Stimulated activated naive CD8-positive, alpha-beta T cell treated with anti-CD3 and anti-CD28 coated beads, Interleukin-15, Interleukin-2, amounts not matched to agents 100 ng/mL and 50 ng/mL, for 24 hours (primary cell): ENCODE measurements around the gene HSPA1L.
"Not testable (repeated sequence)": the region's sequence is repeated elsewhere in the genome, so short reads cannot be mapped to it uniquely, and the experiment has no call there.

Experiments used
- H3K27ac Mint-ChIP-seq: one replicate; pipeline ENCODE4 v1.8.0; 2021; ENCODE audit warnings: mild to moderate bottlenecking, mixed read lengths
- H3K27me3 Mint-ChIP-seq: one replicate; pipeline ENCODE4 v1.8.0; 2021; ENCODE audit warnings: mixed read lengths
- H3K36me3 Mint-ChIP-seq: one replicate; pipeline ENCODE4 v1.8.0; 2021; ENCODE audit warnings: low read depth, mixed read lengths
- H3K4me1 Mint-ChIP-seq: one replicate; pipeline ENCODE4 v1.8.0; 2021; ENCODE audit warnings: low read depth, mixed read lengths
- H3K4me3 Mint-ChIP-seq: one replicate; pipeline ENCODE4 v1.8.0; 2021; ENCODE audit warnings: mild to moderate bottlenecking, mixed read lengths
- H3K9me3 Mint-ChIP-seq: one replicate; pipeline ENCODE4 v1.8.0; 2021; ENCODE audit warnings: mixed read lengths

The HSPA1L gene

DNA sequence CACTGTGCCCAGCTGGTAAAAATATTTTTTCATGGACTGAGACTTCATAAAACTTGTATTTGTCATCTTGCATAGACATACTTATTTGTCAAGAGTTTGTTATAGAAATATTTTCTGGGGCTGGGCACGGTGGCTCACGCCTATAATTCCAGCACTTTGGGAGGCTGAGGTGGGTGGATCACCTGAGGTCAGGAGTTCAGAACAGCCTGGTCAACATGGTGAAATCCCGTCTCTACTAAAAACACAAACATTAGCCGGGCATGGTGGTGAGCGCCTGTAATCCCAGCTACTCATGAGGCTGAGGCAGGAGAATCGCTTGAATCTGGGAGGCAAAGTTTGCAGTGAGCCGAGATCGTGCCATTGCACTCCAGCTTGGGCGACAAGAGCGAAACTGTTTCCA lies 6.5 kb downstream of the HSPA1L start:
- not testable (repeated sequence) for H3K4me3 Mint-ChIP-seq, H3K9me3 Mint-ChIP-seq, H3K27me3 Mint-ChIP-seq, H3K27ac Mint-ChIP-seq
- H3K36me3 Mint-ChIP-seq: peaks cover 11% of the 10 kb centered on the region
- peaks cover 39% of the 10 kb centered on the region for H3K4me1 Mint-ChIP-seq

DNA sequence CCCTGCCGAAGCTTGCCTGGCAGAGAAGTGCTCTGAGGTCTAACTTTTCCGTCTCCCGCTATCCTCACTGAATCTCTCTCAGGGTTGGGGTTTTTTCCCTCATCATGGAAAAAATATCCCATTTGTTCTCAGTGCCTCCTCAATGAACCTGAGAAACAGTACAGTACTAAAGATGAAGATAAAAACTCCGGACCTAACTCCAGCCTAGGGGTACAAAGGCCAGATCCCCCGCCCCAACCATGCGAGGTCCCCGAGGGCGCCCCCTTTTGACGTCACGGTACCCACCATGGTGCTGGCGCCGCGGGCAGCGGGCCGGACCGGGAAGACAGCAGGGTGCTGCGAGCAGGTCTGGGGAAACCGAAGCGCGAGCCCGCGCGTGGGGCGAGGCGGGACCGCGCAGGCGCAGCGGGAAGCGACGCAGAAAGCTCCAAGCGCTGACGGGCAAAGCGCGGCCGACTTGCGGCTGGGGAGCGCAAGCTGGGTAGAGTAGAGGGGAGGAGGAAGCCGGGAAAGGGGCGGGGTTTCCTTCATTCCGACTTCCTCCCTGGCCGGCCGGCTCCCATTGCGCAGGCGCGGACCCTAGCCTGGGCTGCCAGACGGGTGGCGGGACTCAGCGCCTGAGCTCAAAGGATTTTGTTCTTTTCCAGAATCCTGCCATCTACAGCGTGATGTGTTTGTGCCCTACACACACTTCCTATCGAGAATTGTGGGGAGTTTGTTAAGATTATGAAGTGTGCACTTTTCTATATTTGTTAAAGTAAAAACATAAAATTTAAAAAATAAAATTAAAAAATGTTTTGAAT lies 8.4 kb downstream of the HSPA1L start, which contains the start of gene LSM2:
Gene LSM2 (minus strand): TSS at position 497 of the 803 bp plus-strand sequence. CDS start 209 bp downstream, at position 288.
- Mint-ChIP-seq H3K27me3 (no peaks in the 10 kb centered on the region), H3K27ac (peak within 1 kb of the TSS; percentile 97), H3K36me3 (peaks cover 19% of the 10 kb centered on the region)

DNA sequence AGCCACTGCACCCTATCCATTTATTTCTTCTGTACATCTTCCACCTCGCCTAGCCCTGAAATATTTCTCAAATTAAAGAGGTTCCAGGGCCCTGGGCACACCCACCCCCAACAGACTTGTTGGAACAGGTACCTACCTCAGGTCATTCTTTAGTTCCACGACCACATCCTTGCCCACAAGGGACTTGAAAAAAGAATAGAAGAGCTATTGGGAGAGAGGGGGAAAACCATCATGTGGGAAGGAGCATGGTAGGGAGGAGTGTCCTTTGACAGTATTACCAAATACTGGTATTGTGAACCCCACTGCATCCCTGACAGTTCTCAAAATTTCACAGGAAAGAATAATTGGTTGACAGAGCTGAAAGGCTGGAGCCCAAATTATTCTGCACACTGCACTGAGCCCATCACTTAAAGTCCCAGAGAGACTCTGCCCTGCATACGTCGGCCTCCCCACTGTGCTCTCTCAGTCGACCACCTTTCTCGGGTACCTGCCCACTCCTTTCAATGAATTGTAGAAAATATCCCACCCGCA lies 9.1 kb downstream of the HSPA1L start:
- peak overlapping the region; percentile 97 for H3K27ac Mint-ChIP-seq
- peak overlapping the region; percentile 99 for H3K4me3 Mint-ChIP-seq
- peaks cover 32% of the 10 kb centered on the region for H3K4me1 Mint-ChIP-seq
- H3K9me3 Mint-ChIP-seq: no peaks in the 10 kb centered on the region
- H3K36me3 Mint-ChIP-seq: peaks cover 26% of the 10 kb centered on the region
- no peaks in the 10 kb centered on the region for H3K27me3 Mint-ChIP-seq

More for the DNA sequence above, 8.4 kb downstream of the HSPA1L start, which contains the start of gene LSM2:
- Mint-ChIP-seq H3K4me1 (peaks cover 29% of the 10 kb centered on the region), H3K4me3 (peak within 1 kb of the TSS; percentile 99), H3K9me3 (no peaks in the 10 kb centered on the region)

DNA sequence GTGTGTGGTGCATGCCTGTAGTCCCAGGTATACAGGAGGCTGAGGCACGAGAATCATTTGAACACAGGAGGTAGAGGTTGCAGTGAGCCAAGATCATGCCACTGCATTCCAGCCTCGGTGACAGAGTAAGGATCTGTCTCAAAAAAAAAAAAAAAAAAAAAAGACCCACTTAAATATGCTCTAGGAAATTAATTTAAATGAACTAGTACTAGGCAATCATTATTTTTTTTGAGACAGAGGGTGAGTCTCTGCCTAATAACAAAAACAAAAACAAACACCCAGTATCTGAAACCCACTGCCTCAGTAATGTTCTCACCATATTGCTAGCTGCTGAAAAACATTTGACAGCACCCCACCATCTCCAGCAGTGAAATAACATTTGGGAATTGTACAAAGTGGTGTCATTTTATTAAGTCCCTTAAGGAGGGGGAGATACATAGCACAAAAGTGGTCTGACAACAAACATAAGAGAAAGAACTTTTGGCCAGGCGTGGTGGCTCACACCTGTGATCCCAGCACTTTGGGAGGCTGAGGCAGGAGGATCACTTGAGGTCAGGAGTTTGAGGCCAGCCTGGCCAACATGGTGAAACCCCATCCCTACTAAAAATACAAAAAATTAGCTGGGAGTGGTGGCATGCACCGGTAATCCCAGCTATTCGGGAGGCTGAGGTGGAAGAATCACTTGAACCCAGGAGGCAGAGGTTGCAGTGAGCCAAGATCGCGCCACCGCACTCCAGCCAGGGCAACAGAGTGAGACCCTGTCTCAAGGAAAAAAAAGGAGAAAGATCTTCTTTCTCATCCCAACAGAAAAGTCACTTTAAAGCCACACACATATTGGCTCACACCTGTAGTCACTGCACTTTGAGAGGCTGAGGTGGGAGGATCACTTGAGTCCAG lies 13.8 kb downstream of the HSPA1L start:
- H3K27ac Mint-ChIP-seq, H3K27me3 Mint-ChIP-seq, H3K9me3 Mint-ChIP-seq, H3K4me3 Mint-ChIP-seq: not testable (repeated sequence)
- H3K4me1 Mint-ChIP-seq: peaks cover 46% of the 10 kb centered on the region
- H3K36me3 Mint-ChIP-seq: peaks cover 24% of the 10 kb centered on the region

DNA sequence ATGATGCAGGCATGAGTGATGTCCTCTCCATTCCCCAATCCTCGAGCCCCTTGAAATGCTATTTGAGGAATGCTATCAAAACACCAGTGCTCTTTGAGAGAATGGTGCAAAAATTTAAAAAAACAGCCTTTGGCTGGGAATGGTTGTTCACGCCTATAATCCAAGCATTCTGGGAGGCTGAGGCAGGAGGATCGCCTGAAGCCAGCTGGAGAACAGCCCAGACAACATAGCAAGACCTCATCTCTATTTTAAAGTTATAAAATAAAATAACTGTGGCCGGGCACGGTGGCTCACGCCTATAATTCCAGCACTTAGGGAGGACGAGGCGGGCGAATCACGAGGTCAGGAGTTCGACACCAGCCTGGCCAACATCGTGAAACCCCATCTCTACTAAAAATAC lies 15.3 kb downstream of the HSPA1L start:
- Mint-ChIP-seq H3K27ac (no peak overlapping the region), H3K4me3 (no peak overlapping the region), H3K27me3 (no peaks in the 10 kb centered on the region), H3K4me1 (peaks cover 48% of the 10 kb centered on the region), H3K9me3 (no peaks in the 10 kb centered on the region), H3K36me3 (peaks cover 22% of the 10 kb centered on the region)

DNA sequence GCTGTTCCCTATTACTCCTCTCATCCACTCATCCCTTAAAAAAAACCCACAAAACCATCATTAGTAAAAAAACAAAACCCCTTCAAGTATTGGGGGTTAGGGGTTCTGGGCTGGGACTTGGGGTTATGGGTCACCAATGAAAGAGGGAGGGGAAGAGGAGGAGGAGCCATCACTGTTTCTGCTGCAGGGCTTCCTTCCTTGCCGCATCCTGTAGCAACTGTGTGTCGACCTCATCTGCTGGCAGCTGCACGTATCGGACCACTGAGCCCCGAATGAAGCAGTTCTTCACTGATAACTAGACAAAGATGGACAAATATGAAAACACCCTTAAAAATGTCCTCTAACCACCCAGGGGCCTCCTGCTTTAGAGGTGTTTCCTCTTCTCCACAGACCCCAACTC lies 17.5 kb downstream of the HSPA1L start:
- Mint-ChIP-seq H3K36me3 (peaks cover 24% of the 10 kb centered on the region), H3K9me3 (no peaks in the 10 kb centered on the region), H3K4me1 (peaks cover 52% of the 10 kb centered on the region), H3K27ac (peak overlapping the region; percentile 74), H3K4me3 (peak overlapping the region; percentile 19), H3K27me3 (no peaks in the 10 kb centered on the region)

DNA sequence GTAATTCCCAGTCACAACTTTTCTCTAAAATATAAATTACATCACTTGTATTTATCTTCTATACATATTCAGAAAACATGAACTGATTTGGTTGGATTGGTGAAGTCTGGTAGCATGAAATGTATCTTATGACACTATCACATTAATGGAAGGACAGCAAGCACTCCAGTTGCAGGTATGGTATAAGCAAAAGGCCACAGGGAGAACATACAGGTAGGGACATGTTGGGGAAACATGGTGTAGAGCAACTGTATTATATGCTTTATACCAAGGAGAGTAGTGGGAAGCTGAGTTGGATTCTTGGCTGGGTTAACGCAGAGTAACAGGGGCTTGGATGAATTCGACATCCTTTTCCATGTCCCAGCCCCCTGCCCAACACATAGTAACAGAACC lies 18.1 kb downstream of the HSPA1L start:
- peaks cover 30% of the 10 kb centered on the region for H3K36me3 Mint-ChIP-seq
- peak overlapping the region; percentile 24 for H3K27ac Mint-ChIP-seq
- H3K4me1 Mint-ChIP-seq: peaks cover 56% of the 10 kb centered on the region
- H3K4me3 Mint-ChIP-seq: peak overlapping the region; percentile 25
- no peaks in the 10 kb centered on the region for H3K9me3 Mint-ChIP-seq
- H3K27me3 Mint-ChIP-seq: no peaks in the 10 kb centered on the region

DNA sequence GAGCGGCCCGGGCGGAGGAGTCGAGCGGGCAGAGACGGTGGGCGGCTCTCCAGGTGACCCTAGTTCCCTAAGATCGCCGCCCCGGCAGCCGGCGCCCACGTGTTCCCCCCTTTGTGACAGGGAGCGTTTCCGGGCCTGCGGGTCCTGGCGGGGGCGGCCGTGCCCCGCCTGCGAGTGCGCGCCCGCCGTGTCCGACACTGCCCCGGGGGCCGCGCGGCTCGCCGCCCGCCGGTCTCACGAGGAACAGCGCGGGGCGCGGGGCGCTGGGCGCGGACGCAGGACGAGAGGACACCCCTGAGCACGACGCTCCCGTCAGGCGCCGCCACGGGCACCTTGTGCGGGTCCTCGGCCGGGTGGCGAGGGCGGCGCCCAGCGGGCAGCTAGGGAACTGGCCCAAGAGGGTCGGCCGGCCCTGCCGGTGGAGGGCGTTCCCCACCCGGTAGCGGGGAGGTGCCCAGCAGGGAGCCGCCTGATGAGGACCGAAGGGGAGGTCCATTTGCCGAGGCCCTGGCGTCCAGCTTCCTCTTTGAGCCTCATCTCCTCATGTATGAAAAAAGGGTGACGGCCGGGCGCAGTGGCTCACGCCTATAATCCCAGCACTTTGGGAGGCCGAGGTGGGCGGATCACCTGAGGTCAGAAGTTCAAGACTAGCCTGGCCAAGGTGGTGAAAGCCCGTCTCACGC lies 19.3 kb downstream of the HSPA1L start, which contains the start of gene VARS1:
Gene VARS1 (minus strand): TSS at position 137 of the 683 bp plus-strand sequence. CDS start 535 bp downstream, outside the sequence.
- Mint-ChIP-seq H3K27me3 (no peaks in the 10 kb centered on the region), H3K27ac (peak within 1 kb of the TSS; percentile 98), H3K4me3 (peak within 1 kb of the TSS; percentile 87), H3K9me3 (no peaks in the 10 kb centered on the region), H3K4me1 (peaks cover 57% of the 10 kb centered on the region), H3K36me3 (peaks cover 32% of the 10 kb centered on the region)

DNA sequence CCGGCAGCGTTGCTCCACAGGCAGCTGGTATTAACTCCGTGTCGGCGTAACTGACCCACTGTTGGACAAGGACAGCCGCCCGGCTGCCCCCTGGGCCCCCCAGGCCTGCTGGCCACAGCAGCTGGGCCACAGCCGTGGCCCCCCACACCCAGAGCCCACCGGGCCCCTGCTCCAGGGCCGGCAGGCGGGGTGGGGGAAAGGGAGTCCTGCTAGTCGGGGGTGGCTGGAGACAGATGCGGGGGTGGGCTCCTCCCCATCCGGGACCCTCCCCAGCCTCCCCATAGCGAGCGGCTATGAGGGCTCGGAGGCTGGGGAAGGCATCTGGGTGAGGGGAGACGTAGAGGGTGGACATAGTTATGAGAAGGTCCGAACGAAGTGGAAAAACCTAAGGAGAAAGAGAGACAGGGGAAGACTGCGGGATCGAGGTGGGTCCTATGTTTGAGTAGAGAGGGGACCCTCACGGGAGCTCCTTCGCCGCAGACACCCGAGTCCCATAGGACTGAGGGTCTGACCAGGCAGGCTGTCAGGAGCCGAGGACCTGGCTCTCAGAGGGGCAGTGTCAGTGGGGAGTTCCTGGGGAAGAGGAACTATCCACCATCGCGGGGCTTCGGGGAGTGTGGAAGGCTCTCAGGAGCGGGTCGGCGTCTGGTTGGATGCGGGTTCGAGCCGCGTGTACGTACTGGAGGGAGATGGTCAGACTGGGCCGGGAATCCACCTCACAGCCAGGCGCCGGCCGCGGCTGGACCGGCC lies 20.0 kb downstream of the HSPA1L start:
- H3K27me3 Mint-ChIP-seq: no peaks in the 10 kb centered on the region
- H3K4me1 Mint-ChIP-seq: peaks cover 61% of the 10 kb centered on the region
- H3K9me3 Mint-ChIP-seq: no peaks in the 10 kb centered on the region
- peak overlapping the region; percentile 87 for H3K4me3 Mint-ChIP-seq
- H3K36me3 Mint-ChIP-seq: peaks cover 38% of the 10 kb centered on the region
- H3K27ac Mint-ChIP-seq: peak overlapping the region; percentile 98

DNA sequence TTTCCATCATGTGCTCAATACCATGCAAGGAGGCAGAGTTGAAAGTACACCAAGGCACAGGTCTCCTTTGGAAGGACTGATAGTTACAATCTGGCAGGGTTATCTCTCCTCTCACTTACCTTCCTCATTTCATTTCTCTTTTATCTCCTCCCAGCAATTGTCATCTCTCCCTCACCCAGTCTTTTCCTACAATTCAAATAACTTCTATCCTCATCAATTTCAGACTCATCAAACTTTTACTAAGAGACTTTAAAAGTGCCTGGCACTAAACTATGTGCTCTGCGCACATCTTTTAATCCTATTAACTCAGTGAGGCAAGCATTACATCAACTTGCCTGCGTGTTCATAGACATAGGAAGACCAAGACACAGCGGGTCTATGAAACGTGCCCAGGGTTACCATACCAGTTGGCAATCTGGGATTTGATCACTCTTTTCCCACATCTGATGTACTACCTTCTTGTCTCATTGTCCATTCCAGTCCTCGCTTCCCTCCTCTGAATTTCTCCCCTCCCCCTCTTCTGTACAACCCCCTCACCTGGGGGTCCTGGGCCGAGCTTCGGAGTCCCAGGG lies 20.7 kb downstream of the HSPA1L start:
- Mint-ChIP-seq H3K27ac (peak overlapping the region; percentile 82), H3K4me3 (peak overlapping the region; percentile 87), H3K4me1 (peaks cover 64% of the 10 kb centered on the region), H3K27me3 (no peaks in the 10 kb centered on the region), H3K36me3 (peaks cover 43% of the 10 kb centered on the region), H3K9me3 (no peaks in the 10 kb centered on the region)

DNA sequence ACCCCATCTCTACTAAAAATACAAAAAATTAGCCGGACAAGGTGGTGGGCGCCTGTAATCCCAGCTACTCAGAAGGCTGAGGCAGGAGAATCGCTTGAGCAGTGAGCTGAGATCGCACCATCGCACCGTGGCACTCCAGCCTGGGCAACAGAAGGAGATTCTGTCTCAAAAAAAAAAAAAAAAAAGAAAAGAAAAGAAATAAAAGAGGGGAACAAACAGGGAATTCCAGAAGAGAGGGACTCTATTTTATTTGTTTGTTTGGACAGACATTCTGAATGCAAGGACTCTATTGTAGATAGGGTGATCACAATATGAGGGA lies 21.2 kb downstream of the HSPA1L start:
- H3K27ac Mint-ChIP-seq: peak overlapping the region; percentile 82
- H3K4me1 Mint-ChIP-seq: peaks cover 65% of the 10 kb centered on the region
- H3K9me3 Mint-ChIP-seq, H3K27me3 Mint-ChIP-seq: not testable (repeated sequence)
- peak overlapping the region; percentile 87 for H3K4me3 Mint-ChIP-seq
- peaks cover 48% of the 10 kb centered on the region for H3K36me3 Mint-ChIP-seq

DNA sequence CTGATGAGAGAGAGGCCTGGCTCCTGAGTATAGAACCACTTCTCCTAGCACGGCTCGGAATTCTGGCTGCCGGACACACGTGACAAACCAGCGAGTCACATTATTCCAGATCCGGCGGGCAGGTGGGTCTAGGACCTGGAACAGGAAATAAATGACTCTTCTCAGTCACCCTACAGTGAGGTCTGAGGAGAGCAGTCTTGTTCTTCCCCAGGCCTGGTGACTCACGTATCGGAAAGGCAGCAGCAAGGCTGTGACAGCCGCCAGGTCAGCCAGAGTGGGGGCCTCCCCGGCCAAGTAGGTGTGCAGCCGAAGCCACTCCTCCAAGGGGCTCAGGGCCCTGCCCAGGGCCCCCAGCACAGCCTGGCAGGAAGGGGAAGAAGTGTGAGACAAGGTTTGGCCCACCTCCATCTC lies 22.3 kb downstream of the HSPA1L start:
- H3K4me1 Mint-ChIP-seq: peaks cover 56% of the 10 kb centered on the region
- peak overlapping the region; percentile 67 for H3K27ac Mint-ChIP-seq
- peak overlapping the region; percentile 87 for H3K4me3 Mint-ChIP-seq

DNA sequence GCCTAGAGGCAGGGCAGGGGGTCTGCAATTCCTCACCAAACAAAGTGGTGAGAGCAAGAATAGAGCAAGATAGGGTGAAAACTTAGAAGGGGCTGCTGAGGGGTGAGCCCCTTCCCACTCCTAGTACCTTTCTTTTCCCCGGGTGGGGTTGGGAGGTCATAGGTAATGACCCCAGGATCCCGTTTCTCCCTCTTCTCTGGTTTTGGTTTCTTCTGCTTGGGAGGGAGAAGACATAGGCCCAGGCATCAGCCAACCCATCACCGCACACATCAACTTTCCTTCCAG lies 23.1 kb downstream of the HSPA1L start:
- Mint-ChIP-seq H3K27me3 (no peaks in the 10 kb centered on the region), H3K9me3 (no peaks in the 10 kb centered on the region), H3K4me3 (no peak overlapping the region), H3K27ac (no peak overlapping the region), H3K36me3 (peaks cover 49% of the 10 kb centered on the region), H3K4me1 (peaks cover 49% of the 10 kb centered on the region)

More for the DNA sequence above, 22.3 kb downstream of the HSPA1L start:
- Mint-ChIP-seq H3K36me3 (peaks cover 49% of the 10 kb centered on the region), H3K27me3 (no peaks in the 10 kb centered on the region), H3K9me3 (no peaks in the 10 kb centered on the region)
